Measurements from ENCODE around the gene NVL.

DNA sequence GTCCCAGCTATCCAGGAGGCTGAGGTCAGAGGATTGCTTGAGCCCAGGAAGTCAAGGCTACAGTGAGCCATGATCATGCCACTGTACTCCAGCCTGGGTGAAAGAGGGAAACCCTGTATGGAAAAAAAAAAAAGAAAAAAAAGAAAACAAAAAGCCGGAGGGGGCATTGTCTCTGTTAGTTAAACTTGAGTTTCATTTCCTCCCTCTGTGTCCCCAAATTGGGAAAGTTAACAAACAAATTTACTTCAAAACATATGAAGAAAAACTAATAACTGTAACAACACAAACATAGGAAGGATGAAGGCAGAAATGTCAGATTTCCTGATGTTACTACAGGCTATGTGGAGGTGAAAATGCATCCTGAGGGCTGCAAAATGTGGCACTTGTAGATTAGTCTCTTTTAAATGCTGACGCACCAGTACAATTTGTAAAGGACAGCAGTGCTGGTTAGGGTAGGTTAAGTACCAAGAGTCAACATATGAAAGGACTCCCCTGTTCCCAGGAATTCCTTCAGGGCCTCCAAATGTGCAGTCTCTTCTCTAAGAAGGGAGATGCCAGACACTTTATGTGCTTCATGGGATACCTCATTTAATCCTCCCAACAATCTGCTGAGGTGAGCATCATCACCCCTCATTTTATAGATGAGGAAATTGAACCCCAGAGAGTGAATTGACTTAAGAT, 94.0 kb downstream of the NVL start:
- TF ChIP-seq CTCF (conservative IDR thresholded peaks at IDR 0.05 in 1 of 2, IDR thresholded peaks at IDR 0.05 in 1 of 2; ENCODE audit: extremely low read depth in 1 of 2, insufficient read depth in 1 of 2, low read depth in 1 of 2, low read length in 2 of 2) (no peak), EZH2 (IDR thresholded peaks at IDR 0.05; ENCODE audit: borderline replicate concordance, low read length) (no peak)

Data from mammary epithelial cell (primary cell).